Stimulated activated CD4-positive, alpha-beta T cell treated with anti-CD3 and anti-CD28 coated beads, Interleukin-4, amount 100 ng/mL, for 48 hours (primary cell): Measurements from ENCODE around the gene C5orf52.
"Not testable (repeated sequence)": the region's sequence is repeated elsewhere in the genome, so short reads cannot be mapped to it uniquely, and the experiment has no call there.

Experiments
- DNase-seq, 2 donors: peaks; one replicate each; pipeline ENCODE4 v3.0.0-alpha.2; 2020; ENCODE audit warnings: low read depth in 2 of 2

Gene C5orf52

GRCh38 chr5:157670662-157671591 is at the start of gene C5orf52:
Gene C5orf52, plus strand, starts transcription at chr5:157671533. Its CDS starts 82 bp downstream, at chr5:157671615.
- DNase-seq, result no peak

GRCh38 chr5:157624144-157624543 is 47.2 kb upstream of the C5orf52 start:
- no peak for DNase-seq

GRCh38 chr5:157626831-157627230 is 44.5 kb upstream of the C5orf52 start:
- no peak for DNase-seq

GRCh38 chr5:157630341-157630740 is 41.0 kb upstream of the C5orf52 start:
- no peak for DNase-seq

- no peak for DNase-seq
Measured at GRCh38 chr5:157640406-157641066, 30.8 kb upstream of the C5orf52 start.

- DNase-seq, result no peak
Measured at GRCh38 chr5:157648275-157648990, 22.9 kb upstream of the C5orf52 start.

GRCh38 chr5:157649101-157649500 is 22.2 kb upstream of the C5orf52 start:
- no peak for DNase-seq

GRCh38 chr5:157650991-157651611 is 20.2 kb upstream of the C5orf52 start:
- DNase-seq, result no peak

- peak; percentile 68 to 78 for DNase-seq
Measured at GRCh38 chr5:157651623-157652376, 19.5 kb upstream of the C5orf52 start.

- DNase-seq, result no peak
Measured at GRCh38 chr5:157652377-157652692, 19.0 kb upstream of the C5orf52 start, which contains the start of gene SOX30. Gene SOX30, minus strand, starts transcription at chr5:157652438. Its CDS starts 360 bp downstream, at chr5:157652078.

GRCh38 chr5:157657516-157657915 is 13.8 kb upstream of the C5orf52 start:
- no peak for DNase-seq

GRCh38 chr5:157658893-157659292 is 12.4 kb upstream of the C5orf52 start:
- no peak for DNase-seq

- DNase-seq, result no peak
Measured at GRCh38 chr5:157659868-157660660, 11.3 kb upstream of the C5orf52 start.

- DNase-seq, result no peak
Measured at GRCh38 chr5:157665467-157666070, 5.8 kb upstream of the C5orf52 start.

- no peak for DNase-seq
Measured at GRCh38 chr5:157668356-157668755, 3.0 kb upstream of the C5orf52 start.

- DNase-seq, result no peak
Measured at GRCh38 chr5:157669701-157670097, 1.6 kb upstream of the C5orf52 start.

- DNase-seq, result no peak
Measured at GRCh38 chr5:157671592-157672330, 428 bp downstream of the C5orf52 start.

- no peak for DNase-seq
Measured at GRCh38 chr5:157672976-157673375, 1.6 kb downstream of the C5orf52 start.

- not testable (repeated sequence) for DNase-seq
Measured at GRCh38 chr5:157674351-157674750, 3.0 kb downstream of the C5orf52 start.
